HL-60 (cell line): Measurements from ENCODE around the gene FAF1.
"Not testable (repeated sequence)": the region's sequence is repeated elsewhere in the genome, so short reads cannot be mapped to it uniquely, and the experiment has no call there.

ENCODE experiments used
- DNase-seq, 2 experiments: peaks; one replicate each; pipeline ENCODE4 v3.0.0-alpha.2; 2010 to 2020; ENCODE audit warnings: low read depth in 1 of 2, low spot score in 1 of 2
- H3K27ac ChIP-seq: fragments of 250-450 bp; sonication (Bioruptor Pico); replicated peaks from 2 replicates; pipeline ENCODE4 v1.5.1; 2020; ENCODE audit warnings: mild to moderate bottlenecking, moderate library complexity
- H3K27me3 ChIP-seq: fragments of 250-450 bp; sonication (Bioruptor Pico); 2 replicates; pipeline ENCODE4 v1.5.1; 2021; ENCODE audit warnings: mild to moderate bottlenecking, moderate library complexity; ENCODE audit not compliant: insufficient read depth, poor library complexity, severe bottlenecking
- H3K4me3 ChIP-seq: replicated peaks from 2 replicates; pipeline ENCODE4 v1.5.1; 2011; ENCODE audit warnings: mild to moderate bottlenecking, control low read depth, low read length; ENCODE audit not compliant: insufficient read depth
- CTCF ChIP-seq: IDR thresholded peaks from one replicate; pipeline ENCODE4 v1.5.1; 2011; ENCODE audit warnings: low read length, control low read depth, inconsistent platforms; ENCODE audit not compliant: insufficient read depth
- GABPA ChIP-seq: IDR thresholded peaks from 2 replicates; pipeline ENCODE4 v1.6.1; 2012; ENCODE audit warnings: low read depth
- POLR2AphosphoS5 ChIP-seq: IDR thresholded peaks from 2 replicates; pipeline ENCODE4 v1.6.1; 2012; ENCODE audit warnings: low read depth
- SPI1 ChIP-seq: IDR thresholded peaks from 2 replicates; pipeline ENCODE4 v1.6.1; 2012; ENCODE audit warnings: low read depth, mild to moderate bottlenecking, borderline replicate concordance
- TF ChIP-seq, protein P1 (sequence below): IDR thresholded peaks from 2 replicates; pipeline ENCODE4 v1.6.1; 2012; ENCODE audit warnings: low read depth; ENCODE audit not compliant: insufficient replicate concordance

The FAF1 gene

GRCh38 chr1:51000651-51001050, 40.6 kb upstream of the FAF1 start:
- no peak for TF ChIP-seq POLR2AphosphoS5
- TF ChIP-seq, protein P1, sequence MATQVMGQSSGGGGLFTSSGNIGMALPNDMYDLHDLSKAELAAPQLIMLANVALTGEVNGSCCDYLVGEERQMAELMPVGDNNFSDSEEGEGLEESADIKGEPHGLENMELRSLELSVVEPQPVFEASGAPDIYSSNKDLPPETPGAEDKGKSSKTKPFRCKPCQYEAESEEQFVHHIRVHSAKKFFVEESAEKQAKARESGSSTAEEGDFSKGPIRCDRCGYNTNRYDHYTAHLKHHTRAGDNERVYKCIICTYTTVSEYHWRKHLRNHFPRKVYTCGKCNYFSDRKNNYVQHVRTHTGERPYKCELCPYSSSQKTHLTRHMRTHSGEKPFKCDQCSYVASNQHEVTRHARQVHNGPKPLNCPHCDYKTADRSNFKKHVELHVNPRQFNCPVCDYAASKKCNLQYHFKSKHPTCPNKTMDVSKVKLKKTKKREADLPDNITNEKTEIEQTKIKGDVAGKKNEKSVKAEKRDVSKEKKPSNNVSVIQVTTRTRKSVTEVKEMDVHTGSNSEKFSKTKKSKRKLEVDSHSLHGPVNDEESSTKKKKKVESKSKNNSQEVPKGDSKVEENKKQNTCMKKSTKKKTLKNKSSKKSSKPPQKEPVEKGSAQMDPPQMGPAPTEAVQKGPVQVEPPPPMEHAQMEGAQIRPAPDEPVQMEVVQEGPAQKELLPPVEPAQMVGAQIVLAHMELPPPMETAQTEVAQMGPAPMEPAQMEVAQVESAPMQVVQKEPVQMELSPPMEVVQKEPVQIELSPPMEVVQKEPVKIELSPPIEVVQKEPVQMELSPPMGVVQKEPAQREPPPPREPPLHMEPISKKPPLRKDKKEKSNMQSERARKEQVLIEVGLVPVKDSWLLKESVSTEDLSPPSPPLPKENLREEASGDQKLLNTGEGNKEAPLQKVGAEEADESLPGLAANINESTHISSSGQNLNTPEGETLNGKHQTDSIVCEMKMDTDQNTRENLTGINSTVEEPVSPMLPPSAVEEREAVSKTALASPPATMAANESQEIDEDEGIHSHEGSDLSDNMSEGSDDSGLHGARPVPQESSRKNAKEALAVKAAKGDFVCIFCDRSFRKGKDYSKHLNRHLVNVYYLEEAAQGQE, result no peak
- TF ChIP-seq SPI1, result no peak
- no peak for TF ChIP-seq GABPA
- TF ChIP-seq CTCF, result no peak
- Histone ChIP-seq H3K27ac (no peak overlapping the region), H3K27me3 (no peaks in the 10 kb centered on the region), H3K4me3 (no peak overlapping the region)
- DNase-seq, result no peak

DNA sequence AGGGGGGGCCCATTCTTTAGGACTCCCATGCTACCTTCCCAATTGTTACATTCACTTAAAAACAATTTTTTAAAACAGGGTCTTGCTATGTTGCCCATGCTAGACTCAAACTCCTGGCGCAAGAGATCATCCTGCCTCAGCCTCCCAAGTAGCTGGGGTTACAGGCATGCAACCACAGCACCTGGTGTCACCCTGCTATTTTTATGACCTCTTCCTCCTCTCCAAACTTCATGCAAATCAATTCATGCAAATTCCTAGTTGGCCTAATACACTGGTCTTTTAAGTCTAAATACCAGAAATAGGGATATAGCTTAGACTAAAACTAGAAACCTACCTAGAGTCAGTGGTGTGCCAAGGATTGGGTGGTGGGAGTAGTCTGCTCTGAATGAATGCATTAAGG, 40.1 kb upstream of the FAF1 start:
- H3K27me3 ChIP-seq, result no peaks in the 10 kb centered on the region
- TF ChIP-seq POLR2AphosphoS5 (no peak), CTCF (no peak), SPI1 (no peak)
- TF ChIP-seq, protein P1, result no peak
- no peak overlapping the region for H3K27ac ChIP-seq
- no peak overlapping the region for H3K4me3 ChIP-seq
- no peak for DNase-seq

- H3K27ac ChIP-seq, H3K4me3 ChIP-seq, DNase-seq, H3K27me3 ChIP-seq: not testable (repeated sequence)
These were observed 39.3 kb upstream of the FAF1 start for GRCh38 chr1:50999375-50999774.

DNA sequence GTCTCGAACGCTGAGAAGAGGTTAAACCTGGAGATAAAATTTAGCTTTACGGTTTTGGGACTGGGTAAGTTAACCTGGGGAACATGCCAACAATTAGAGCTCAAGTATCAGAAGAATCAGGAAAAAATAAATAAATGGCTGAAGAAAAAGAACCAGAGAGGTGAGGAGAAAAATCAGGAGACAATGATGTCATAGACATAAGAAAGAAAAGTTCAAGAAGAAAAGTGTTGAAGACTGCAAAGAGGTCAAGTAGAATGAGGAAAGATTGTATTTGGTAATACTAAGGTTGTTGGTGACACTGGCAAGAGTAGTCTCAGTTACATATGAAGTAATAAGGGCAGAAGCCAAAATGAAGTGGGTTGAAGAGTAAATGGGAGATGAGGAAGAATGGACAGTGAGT, 36.0 kb upstream of the FAF1 start:
- TF ChIP-seq, protein P1, result no peak
- no peak for TF ChIP-seq POLR2AphosphoS5
- no peaks in the 10 kb centered on the region for H3K27me3 ChIP-seq
- DNase-seq, result no peak
- no peak overlapping the region for H3K27ac ChIP-seq
- H3K4me3 ChIP-seq, result no peak overlapping the region
